ENCODE data around the gene MST1R. TPM values are rescaled to one million over a fixed set of nuclear protein-coding genes. Genes with fewer than 3 reads are reported as not detected.
A peak's percentile ranks its signal among the peaks of the same experiment; 100 is the strongest.

Gene MST1R
- total RNA-seq, 1 experiment from 2014 or later = 39.0 TPM

GRCh38 chr3:49930922-49931321, 27.2 kb upstream of the MST1R start:
- Histone ChIP-seq H3K36me3 (ENCODE audit: low read depth, low read length) (no peaks in the 10 kb centered on the region), H3K4me3 (ENCODE audit: low read length) (no peak overlapping the region), H3K4me2 (ENCODE audit: low read length) (no peak overlapping the region), H3K27me3 (ENCODE audit: low read length) (no peaks in the 10 kb centered on the region), H2AFZ (ENCODE audit: low read length) (peak overlapping the region; percentile 45; the same call in 1 of the 2 replicates), H3K9me3 (ENCODE audit: low read length) (no peaks in the 10 kb centered on the region), H3K9ac (ENCODE audit: low read length) (no peak overlapping the region), H4K20me1 (ENCODE audit: low read length) (no peaks in the 10 kb centered on the region), H3K79me2 (ENCODE audit: low read length) (peaks cover 29% of the 10 kb centered on the region), H3K27ac (ENCODE audit: low read length) (no peak overlapping the region), H3K9me2 (replicated peaks; ENCODE audit: low read length) (no peaks in the 10 kb centered on the region), H3K4me1 (ENCODE audit: insufficient read depth, low read length) (peaks cover 25% of the 10 kb centered on the region), H3F3A (ENCODE audit: low read length, unreplicated experiment) (no peaks in the 10 kb centered on the region)
- BruUV-seq (replicated peaks) = no TSS peak
- ATAC-seq (peak; percentile 12; the same call in 1 of the 2 replicates), DNase-seq (peak; percentile 56)
- CTCF ChIA-PET = no interaction called here
- intact Hi-C loops (cut with micrococcal nuclease) = no loop called here
- POLR2A ChIA-PET (ENCODE audit: unreplicated experiment) = interaction anchor here (0.6 to 1.0 kb wide), 2 partner anchors 9 to 86 kb away, joined by 3 to 5 read pairs; partner anchors contain the start of gene RBM6
- no peak for TF ChIP-seq CTCF (conservative IDR thresholded peaks at IDR 0.05; ENCODE audit: low read depth, low read length)

- POLR2A ChIA-PET (ENCODE audit: unreplicated experiment) = interaction anchor here (0.6 to 1.3 kb wide), 4 partner anchors 10 to 144 kb away, joined by 4 to 9 read pairs (median 6); partner anchors contain the start of genes MST1R and RBM6
- ATAC-seq = no peak
- Histone ChIP-seq H3K27me3 (ENCODE audit: low read length) (no peaks in the 10 kb centered on the region), H3K4me3 (ENCODE audit: low read length) (peak overlapping the region; percentile 94), H3K4me2 (ENCODE audit: low read length) (peak overlapping the region; percentile 93), H3K9ac (ENCODE audit: low read length) (peak overlapping the region; percentile 85), H3K9me2 (replicated peaks; ENCODE audit: low read length) (no peaks in the 10 kb centered on the region), H3K79me2 (ENCODE audit: low read length) (peaks cover 35% of the 10 kb centered on the region), H2AFZ (ENCODE audit: low read length) (peak overlapping the region; percentile 97), H4K20me1 (ENCODE audit: low read length) (no peaks in the 10 kb centered on the region), H3K9me3 (ENCODE audit: low read length) (no peaks in the 10 kb centered on the region), H3K27ac (ENCODE audit: low read length) (peak overlapping the region; percentile 53; the same call in 1 of the 2 replicates), H3F3A (ENCODE audit: low read length, unreplicated experiment) (no peaks in the 10 kb centered on the region), H3K4me1 (ENCODE audit: insufficient read depth, low read length) (peaks cover 28% of the 10 kb centered on the region), H3K36me3 (ENCODE audit: low read depth, low read length) (no peaks in the 10 kb centered on the region)
- intact Hi-C loops (cut with micrococcal nuclease) = no loop called here
- BruUV-seq (replicated peaks) = TSS peak; percentile 94
- no peak for DNase-seq
- CTCF ChIA-PET = interaction anchor here (0.6 to 1.5 kb wide), 5 partner anchors 10 to 127 kb away, joined by 4 to 16 read pairs (median 6); partner anchors contain the start of genes INKA1 and RBM6
- no peak for TF ChIP-seq EZH2phosphoT487 (IDR thresholded peaks at IDR 0.05; ENCODE audit: borderline replicate concordance, low read length)
- TF ChIP-seq EZH2 (IDR thresholded peaks at IDR 0.05; ENCODE audit: low read length, unreplicated experiment) = no peak
- TF ChIP-seq CTCF (conservative IDR thresholded peaks at IDR 0.05; ENCODE audit: low read depth, low read length) = no peak
Measured at GRCh38 chr3:49930168-49930690, 26.6 kb upstream of the MST1R start.

All from PC-3 (cell line).